MV-4-11 (cell line): ENCODE results near the gene ICA1.
"Not testable (repeated sequence)": the region's sequence is repeated elsewhere in the genome, so short reads cannot be mapped to it uniquely, and the experiment has no call there.

Experiments
- DNase-seq: peaks from one replicate; lab custom pipeline; 2025; lab: John Stamatoyannopoulos, UW

Gene ICA1

GRCh38 chr7:8261711-8262695, at the start of gene ICA1:
ICA1 (minus strand) TSS chr7:8262167; CDS start chr7:8235926, 26,241 bp downstream.
- DNase-seq = no peak

DNA sequence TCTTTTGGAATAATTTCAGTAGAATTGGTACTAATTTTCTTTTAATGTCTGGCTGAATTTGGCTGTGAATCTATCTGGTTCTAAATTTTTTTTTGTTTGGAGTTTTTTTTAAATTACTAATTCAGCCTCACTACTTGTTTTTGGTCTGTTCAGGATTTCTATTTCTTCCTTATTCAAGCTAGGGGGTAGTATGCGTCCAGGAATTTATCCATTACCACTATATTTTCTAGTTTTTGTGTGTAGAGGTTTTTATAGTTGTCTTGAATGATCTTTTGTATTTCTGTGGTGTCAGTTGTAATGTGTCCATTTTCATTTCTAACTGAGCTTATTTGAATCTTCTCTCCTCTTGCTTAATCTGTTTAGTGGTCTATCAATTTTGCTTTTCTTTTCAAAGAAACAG, 48.9 kb upstream of the ICA1 start:
- no peak for DNase-seq

- peak; percentile 67 for DNase-seq
These were observed 43.8 kb upstream of the ICA1 start for GRCh38 chr7:8305625-8306388.

- DNase-seq = no peak
These were observed 43.1 kb upstream of the ICA1 start for GRCh38 chr7:8305104-8305503.

DNA sequence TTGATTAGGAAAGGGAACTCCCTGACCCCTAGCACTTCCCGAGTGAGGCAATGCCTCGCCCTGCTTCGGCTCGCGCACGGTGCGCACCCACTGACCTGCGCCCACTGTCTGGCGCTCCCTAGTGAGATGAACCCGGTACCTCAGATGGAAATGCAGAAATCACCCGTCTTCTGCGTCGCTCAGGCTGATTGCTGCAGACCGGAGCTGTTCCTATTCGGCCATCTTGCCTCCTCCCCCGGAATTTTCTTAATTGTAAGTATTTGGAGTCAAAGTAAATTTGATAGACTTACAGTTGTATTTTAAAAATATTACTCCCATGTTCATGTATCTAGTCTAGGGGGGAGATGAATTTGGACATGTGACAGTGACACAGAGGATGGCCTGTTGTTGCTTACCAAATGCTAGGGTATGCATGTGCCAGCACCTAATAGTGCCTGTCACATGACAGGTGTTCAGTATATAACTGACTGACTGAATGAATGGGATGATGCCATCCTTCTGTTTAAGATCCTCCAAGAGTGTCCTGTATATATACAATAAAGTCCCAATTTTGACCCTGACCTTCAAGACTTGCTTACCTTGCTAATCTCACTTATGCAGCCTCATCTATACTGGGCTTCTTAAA, 42.0 kb upstream of the ICA1 start:
- DNase-seq = no peak

GRCh38 chr7:8297023-8297422, 35.1 kb upstream of the ICA1 start:
- not testable (repeated sequence) for DNase-seq

- DNase-seq = no peak
These were observed 34.3 kb upstream of the ICA1 start for GRCh38 chr7:8296362-8296659.

DNA sequence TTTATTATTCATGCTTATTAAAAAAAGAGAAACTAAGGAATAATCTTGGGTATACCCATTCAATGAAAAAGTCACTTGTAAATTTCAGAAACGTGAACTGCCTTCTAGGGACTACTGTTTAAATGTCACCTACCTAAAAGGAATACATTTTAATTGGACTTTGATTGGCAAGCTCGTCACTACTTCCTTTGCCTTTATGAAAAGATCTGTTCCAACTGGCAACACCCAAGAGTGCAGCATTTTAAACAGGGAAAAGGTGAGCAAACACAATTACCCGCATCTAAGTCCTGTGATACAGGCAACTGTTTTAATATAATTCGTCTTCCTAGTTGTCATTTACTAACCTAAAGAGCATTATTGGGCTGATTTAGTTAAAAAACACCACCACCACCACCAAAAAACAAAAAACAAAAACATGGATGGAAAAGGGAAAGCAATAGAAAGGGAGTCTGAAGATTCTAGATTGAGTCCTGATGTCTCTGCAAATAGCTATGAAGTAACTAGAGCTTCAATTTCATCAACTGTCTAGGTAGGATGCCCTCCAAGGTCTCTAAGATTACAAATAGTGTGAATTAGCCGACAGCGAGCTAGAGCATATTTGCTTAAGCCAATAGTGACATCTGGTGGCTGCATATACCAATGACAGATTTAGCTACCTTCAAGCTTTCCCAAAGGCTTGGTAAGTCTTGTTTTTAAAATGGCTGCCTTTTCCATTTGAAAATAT, 33.8 kb upstream of the ICA1 start:
- DNase-seq = peak; percentile 79

- no peak for DNase-seq
These were observed 29.6 kb upstream of the ICA1 start for GRCh38 chr7:8291397-8292141.

GRCh38 chr7:8290645-8291308, 28.8 kb upstream of the ICA1 start:
- no peak for DNase-seq

- no peak for DNase-seq
These were observed 24.2 kb upstream of the ICA1 start for GRCh38 chr7:8286118-8286517.

GRCh38 chr7:8285155-8285554, 23.2 kb upstream of the ICA1 start:
- DNase-seq = no peak

GRCh38 chr7:8284606-8285005, 22.6 kb upstream of the ICA1 start:
- DNase-seq = no peak

- no peak for DNase-seq
These were observed 22.0 kb upstream of the ICA1 start for GRCh38 chr7:8283968-8284367.

GRCh38 chr7:8282871-8283270, 20.9 kb upstream of the ICA1 start:
- no peak for DNase-seq

- DNase-seq = no peak
These were observed 20.2 kb upstream of the ICA1 start for GRCh38 chr7:8282162-8282561.

DNA sequence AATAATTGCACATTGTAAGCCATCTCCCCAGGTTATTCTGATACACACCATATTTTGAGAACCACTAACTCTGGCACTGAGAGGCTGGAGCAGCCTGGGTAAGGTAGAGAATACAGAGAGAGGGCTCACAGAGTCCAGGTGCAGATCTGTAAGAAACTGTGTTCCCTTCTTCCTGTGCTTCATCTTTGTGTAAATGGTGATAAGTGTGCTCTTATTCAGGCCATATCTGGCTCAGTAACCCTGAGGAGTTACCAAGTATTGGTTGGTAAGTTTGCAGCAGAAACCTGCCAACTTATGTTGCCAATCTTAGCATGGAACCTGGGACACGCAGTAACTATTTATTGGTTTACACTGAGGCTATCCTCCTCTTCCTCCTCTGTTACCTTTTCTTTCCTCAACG, 16.2 kb upstream of the ICA1 start:
- DNase-seq = no peak

DNA sequence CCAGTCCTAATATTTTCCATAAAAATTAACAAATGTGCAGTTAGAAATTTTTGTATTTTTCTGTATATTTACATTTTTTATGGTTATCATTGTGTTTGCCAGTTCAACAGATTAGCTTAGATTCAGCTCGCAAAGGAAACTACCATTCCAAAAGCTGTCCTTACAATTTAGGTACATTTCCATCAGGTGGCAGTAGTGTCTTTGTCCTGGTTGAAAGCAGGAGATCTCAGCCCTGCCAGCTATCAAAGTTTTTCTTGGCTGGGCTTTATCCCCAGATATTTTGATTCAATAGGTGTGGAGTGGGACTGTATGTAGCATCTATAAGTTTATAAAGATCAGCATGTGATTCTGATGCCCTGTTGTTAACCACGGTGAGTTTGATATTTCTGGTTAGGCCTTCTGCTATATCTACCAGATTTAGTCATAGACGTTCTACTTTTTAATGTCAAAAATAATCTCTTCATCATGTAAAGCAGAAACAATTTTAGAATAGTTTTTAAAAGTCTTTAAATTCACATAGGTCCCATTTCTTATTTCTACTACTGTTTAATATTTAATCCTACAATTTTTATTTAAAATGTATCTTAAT, 15.5 kb upstream of the ICA1 start:
- DNase-seq = no peak

GRCh38 chr7:8274589-8274988, 12.6 kb upstream of the ICA1 start:
- no peak for DNase-seq

- DNase-seq = no peak
These were observed 10.0 kb upstream of the ICA1 start for GRCh38 chr7:8271960-8272359.
